Type B pancreatic cell (in vitro differentiated cells): Measurements from ENCODE around the gene AHDC1. TPM values are rescaled to one million over a fixed set of nuclear protein-coding genes. Genes with fewer than 3 reads are reported as not detected.
A peak's percentile ranks its signal among the peaks of the same experiment; 100 is the strongest.

Experiments
- DNase-seq: peaks from one replicate; pipeline ENCODE4 v3.0.0; 2021; ENCODE audit warnings: mixed read lengths; ENCODE audit not compliant: unreplicated experiment; ENCODE audit errors: extremely low spot score
- H3K27ac Mint-ChIP-seq: 2 replicates; pipeline ENCODE4 v1.8.0; 2021; ENCODE audit warnings: mild to moderate bottlenecking, mixed read lengths
- H3K27me3 Mint-ChIP-seq: 2 replicates; pipeline ENCODE4 v1.8.0; 2021; ENCODE audit warnings: mixed read lengths
- H3K36me3 Mint-ChIP-seq: 2 replicates; pipeline ENCODE4 v1.8.0; 2021; ENCODE audit warnings: mixed read lengths
- H3K4me1 Mint-ChIP-seq: one replicate; pipeline ENCODE4 v1.8.0; 2021; ENCODE audit warnings: mixed read lengths; ENCODE audit not compliant: unreplicated experiment
- H3K4me3 Mint-ChIP-seq: 2 replicates; pipeline ENCODE4 v1.8.0; 2021; ENCODE audit warnings: mild to moderate bottlenecking, mixed read lengths
- H3K9me3 Mint-ChIP-seq: 2 replicates; pipeline ENCODE4 v1.8.0; 2021; ENCODE audit warnings: mixed read lengths
- total RNA-seq: library from RNA; stranded (reverse); gene quantifications from 2 replicates; pipeline ENCODE4 v1.2.1, GENCODE V29; 2021; ENCODE audit warnings: low replicate concordance
- TF ChIP-seq, protein P1 (sequence below): fragments of 200-600 bp; sonication (generic); conservative IDR thresholded peaks from 2 replicates; pipeline ENCODE4 v1.5.0; 2021; ENCODE audit warnings: antibody characterized with exemption, mild to moderate bottlenecking

AHDC1 gene
- total RNA-seq, 1 donor from 2014 or later = 61.0 TPM

DNA sequence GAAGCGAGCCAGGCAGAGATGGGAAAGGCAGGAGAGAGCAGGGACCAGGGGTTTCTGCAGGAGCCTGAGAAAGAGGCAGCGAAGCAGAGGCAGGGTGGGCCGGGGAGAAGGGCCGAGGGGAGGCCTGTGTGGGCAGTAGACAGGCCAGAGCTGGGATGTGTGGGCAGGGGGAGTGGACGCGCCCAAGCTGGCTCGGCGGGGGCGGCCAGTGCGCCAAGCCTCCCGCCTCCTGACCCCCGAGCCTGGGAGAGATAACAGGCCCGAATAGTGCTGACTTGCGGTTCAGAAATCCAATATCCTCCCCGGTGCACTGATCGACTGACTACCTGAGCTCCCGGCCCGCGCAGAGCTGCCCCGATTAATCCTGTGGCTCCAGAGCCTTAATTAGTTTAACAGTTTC is 41.9 kb downstream of the AHDC1 start:
- H3K9me3 Mint-ChIP-seq = no peaks in the 10 kb centered on the region
- peak overlapping the region; percentile 81 for H3K4me3 Mint-ChIP-seq
- H3K27me3 Mint-ChIP-seq = no peaks in the 10 kb centered on the region
- DNase-seq = no peak
- H3K27ac Mint-ChIP-seq = peak overlapping the region; percentile 89
- H3K4me1 Mint-ChIP-seq = peaks cover 79% of the 10 kb centered on the region
- H3K36me3 Mint-ChIP-seq = peaks cover 5% of the 10 kb centered on the region
- TF ChIP-seq, protein P1, sequence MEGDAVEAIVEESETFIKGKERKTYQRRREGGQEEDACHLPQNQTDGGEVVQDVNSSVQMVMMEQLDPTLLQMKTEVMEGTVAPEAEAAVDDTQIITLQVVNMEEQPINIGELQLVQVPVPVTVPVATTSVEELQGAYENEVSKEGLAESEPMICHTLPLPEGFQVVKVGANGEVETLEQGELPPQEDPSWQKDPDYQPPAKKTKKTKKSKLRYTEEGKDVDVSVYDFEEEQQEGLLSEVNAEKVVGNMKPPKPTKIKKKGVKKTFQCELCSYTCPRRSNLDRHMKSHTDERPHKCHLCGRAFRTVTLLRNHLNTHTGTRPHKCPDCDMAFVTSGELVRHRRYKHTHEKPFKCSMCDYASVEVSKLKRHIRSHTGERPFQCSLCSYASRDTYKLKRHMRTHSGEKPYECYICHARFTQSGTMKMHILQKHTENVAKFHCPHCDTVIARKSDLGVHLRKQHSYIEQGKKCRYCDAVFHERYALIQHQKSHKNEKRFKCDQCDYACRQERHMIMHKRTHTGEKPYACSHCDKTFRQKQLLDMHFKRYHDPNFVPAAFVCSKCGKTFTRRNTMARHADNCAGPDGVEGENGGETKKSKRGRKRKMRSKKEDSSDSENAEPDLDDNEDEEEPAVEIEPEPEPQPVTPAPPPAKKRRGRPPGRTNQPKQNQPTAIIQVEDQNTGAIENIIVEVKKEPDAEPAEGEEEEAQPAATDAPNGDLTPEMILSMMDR = no peak

GRCh38 chr1:27561124-27561899 is 42.6 kb downstream of the AHDC1 start:
- no peaks in the 10 kb centered on the region for H3K9me3 Mint-ChIP-seq

DNA sequence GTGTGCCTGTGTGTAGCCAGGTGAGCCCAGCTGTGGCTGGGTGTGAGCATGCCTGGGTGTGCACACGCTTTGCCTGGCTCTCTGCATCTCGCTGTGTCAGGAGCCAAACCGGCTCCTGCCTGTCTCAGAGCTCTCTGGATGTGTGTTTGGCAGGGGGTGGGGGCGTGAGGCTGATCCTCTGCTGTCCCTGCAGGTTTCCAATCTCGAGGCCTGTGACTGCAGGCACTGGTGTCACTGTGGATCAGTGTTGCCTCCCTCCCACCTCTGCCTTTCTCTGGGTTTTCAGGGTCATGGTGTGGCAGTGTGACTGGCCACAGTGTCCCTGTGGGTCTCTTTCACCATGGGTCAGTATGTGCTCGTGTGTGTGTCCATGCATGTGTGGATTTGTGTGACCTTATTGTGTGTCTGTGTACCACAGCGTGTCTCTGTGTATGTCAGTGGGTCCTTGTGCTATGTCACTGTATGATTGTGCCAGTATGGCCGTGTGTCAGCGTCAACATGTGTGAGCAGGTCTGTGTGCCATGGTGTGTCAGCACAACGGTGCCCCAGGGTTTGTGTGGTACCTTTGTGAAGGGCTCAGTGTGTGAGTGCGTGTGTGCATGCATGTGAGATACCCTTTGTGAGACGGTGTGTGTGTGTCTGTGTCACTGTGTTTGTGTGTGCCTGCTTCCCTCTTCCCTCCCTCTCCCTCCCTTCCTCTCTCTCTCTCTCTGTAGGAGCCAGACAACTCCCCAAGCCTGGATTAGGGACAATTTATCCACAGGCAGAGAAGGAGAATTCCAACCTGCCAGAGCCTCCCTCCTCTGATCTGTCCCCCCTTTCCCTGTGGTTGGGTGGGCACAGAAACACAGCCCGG is 43.4 kb downstream of the AHDC1 start:
- peaks cover 10% of the 10 kb centered on the region for H3K36me3 Mint-ChIP-seq
- no peaks in the 10 kb centered on the region for H3K9me3 Mint-ChIP-seq
- H3K4me3 Mint-ChIP-seq = peak overlapping the region; percentile 81
- DNase-seq = no peak
- H3K27ac Mint-ChIP-seq = peak overlapping the region; percentile 89
- H3K4me1 Mint-ChIP-seq = peaks cover 72% of the 10 kb centered on the region
- H3K27me3 Mint-ChIP-seq = no peaks in the 10 kb centered on the region
- TF ChIP-seq, protein P1 = no peak

More at GRCh38 chr1:27561124-27561899, 42.6 kb downstream of the AHDC1 start:
- H3K36me3 Mint-ChIP-seq = peaks cover 10% of the 10 kb centered on the region
- TF ChIP-seq, protein P1 = no peak
- peak overlapping the region; percentile 89 for H3K27ac Mint-ChIP-seq
- peaks cover 78% of the 10 kb centered on the region for H3K4me1 Mint-ChIP-seq
- DNase-seq = no peak
- no peaks in the 10 kb centered on the region for H3K27me3 Mint-ChIP-seq
- H3K4me3 Mint-ChIP-seq = peak overlapping the region; percentile 81

GRCh38 chr1:27559466-27560030 is 44.4 kb downstream of the AHDC1 start:
- peak overlapping the region; percentile 89 for H3K27ac Mint-ChIP-seq
- peak overlapping the region; percentile 81 for H3K4me3 Mint-ChIP-seq
- H3K9me3 Mint-ChIP-seq = no peaks in the 10 kb centered on the region
- H3K4me1 Mint-ChIP-seq = peaks cover 72% of the 10 kb centered on the region
- no peaks in the 10 kb centered on the region for H3K27me3 Mint-ChIP-seq
- TF ChIP-seq, protein P1 = no peak
- peaks cover 10% of the 10 kb centered on the region for H3K36me3 Mint-ChIP-seq
- DNase-seq = no peak

GRCh38 chr1:27557596-27558340 is 46.2 kb downstream of the AHDC1 start:
- no peak for DNase-seq
- no peaks in the 10 kb centered on the region for H3K9me3 Mint-ChIP-seq
- peak overlapping the region; percentile 78 for H3K4me3 Mint-ChIP-seq
- TF ChIP-seq, protein P1 = no peak
- peaks cover 61% of the 10 kb centered on the region for H3K4me1 Mint-ChIP-seq
- no peaks in the 10 kb centered on the region for H3K27me3 Mint-ChIP-seq
- H3K27ac Mint-ChIP-seq = peak overlapping the region; percentile 98
- peaks cover 15% of the 10 kb centered on the region for H3K36me3 Mint-ChIP-seq
